Measurements from ENCODE around the gene SLC25A12.
A peak's percentile ranks its signal among the peaks of the same experiment; 100 is the strongest.

- TF ChIP-seq CTCF (IDR thresholded peaks at IDR 0.05), result no peak
- TF ChIP-seq NRF1 (IDR thresholded peaks at IDR 0.05; ENCODE audit: low read depth, low read length), result peak; percentile 37; the same call in 1 of the 2 replicates
Measured at GRCh38 chr2:171893824-171894611, at the start of gene SLC25A12.
